HepG2 (cell line): ENCODE measurements around the gene DIS3L2. TPM values are rescaled to one million over a fixed set of nuclear protein-coding genes. Genes with fewer than 3 reads are reported as not detected.

Experiments used
- FOXC1 ChIP-seq: sonication (generic); formaldehyde crosslinking; IDR thresholded peaks from 2 replicates; pipeline ENCODE4 v1.8.0; 2022; ENCODE audit warnings: mild to moderate bottlenecking, missing genetic modification reagents, borderline replicate concordance
- KIAA2018 ChIP-seq: sonication (generic); formaldehyde crosslinking; IDR thresholded peaks from 2 replicates; pipeline ENCODE4 v1.5.0; 2020; ENCODE audit warnings: mild to moderate bottlenecking, missing genetic modification reagents, borderline replicate concordance
- MLXIP ChIP-seq: sonication (generic); formaldehyde crosslinking; IDR thresholded peaks from 2 replicates; pipeline ENCODE4 v1.9.0; 2021; ENCODE audit warnings: missing genetic modification reagents, borderline replicate concordance
- MTF2 ChIP-seq: sonication (generic); formaldehyde crosslinking; IDR thresholded peaks from 2 replicates; pipeline ENCODE4 v1.5.0; 2020; ENCODE audit warnings: missing genetic modification reagents, borderline replicate concordance
- RFX5 ChIP-seq: IDR thresholded peaks from 2 replicates; pipeline ENCODE4 v1.6.1; 2011; ENCODE audit warnings: low read depth, low read length, improper control_type of control experiment
- SP4 ChIP-seq: sonication (generic); formaldehyde crosslinking; IDR thresholded peaks from 2 replicates; pipeline ENCODE4 v1.8.1; 2023; ENCODE audit warnings: mild to moderate bottlenecking, missing genetic modification reagents
- ZNF263 ChIP-seq: sonication (generic); formaldehyde crosslinking; IDR thresholded peaks from 2 replicates; pipeline ENCODE4 v1.4.0; 2020; ENCODE audit warnings: missing genetic modification reagents
- ZNF589 ChIP-seq: sonication (generic); formaldehyde crosslinking; conservative IDR thresholded peaks from 2 replicates; pipeline ENCODE4 v1.8.0; 2022; ENCODE audit warnings: mild to moderate bottlenecking, moderate library complexity, missing genetic modification reagents
- ZNF687 ChIP-seq: sonication (generic); formaldehyde crosslinking; IDR thresholded peaks from 2 replicates; pipeline ENCODE4 v1.5.1; 2020; ENCODE audit warnings: mild to moderate bottlenecking, missing genetic modification reagents, moderate library complexity
- polyA plus RNA-seq, 8 experiments: library from polyadenylated mRNA; depleted of rRNA in 3 of 8; stranded (reverse) in 7 of 8; unstranded in 1 of 8; fragments of >200 nt; fragmentation: Illumina TruSeq in 4 of 8; extraction: Trizol in 4 of 8; gene quantifications; 2 replicates each; pipeline versions ENCODE4 v1.2.1 to v1.2.3, GENCODE V29; 2011 to 2016; ENCODE audit warnings: low read depth in 4 of 8, missing spikeins in 1 of 8, mixed read lengths in 1 of 8; ENCODE audit not compliant: insufficient read depth in 1 of 8
- total RNA-seq, 5 experiments: library from RNA; depleted of rRNA; stranded (reverse); fragments of >200 nt; fragmentation: Illumina TruSeq; extraction: Trizol; gene quantifications; 2 replicates each; pipeline ENCODE4 v1.2.3, GENCODE V29; 2016; ENCODE audit warnings: low read depth in 1 of 5
- TF ChIP-seq, protein P1 (sequence below): IDR thresholded peaks from 2 replicates; pipeline ENCODE4 v1.6.1; 2012; ENCODE audit warnings: low read depth, low read length, improper control_type of control experiment

DIS3L2 gene
- total and polyA plus RNA-seq, 2 of the 13 experiments (the other 11 are each of a cell fraction or from before 2014, with no cell fraction given): 7.0 to 23.9 TPM

DNA sequence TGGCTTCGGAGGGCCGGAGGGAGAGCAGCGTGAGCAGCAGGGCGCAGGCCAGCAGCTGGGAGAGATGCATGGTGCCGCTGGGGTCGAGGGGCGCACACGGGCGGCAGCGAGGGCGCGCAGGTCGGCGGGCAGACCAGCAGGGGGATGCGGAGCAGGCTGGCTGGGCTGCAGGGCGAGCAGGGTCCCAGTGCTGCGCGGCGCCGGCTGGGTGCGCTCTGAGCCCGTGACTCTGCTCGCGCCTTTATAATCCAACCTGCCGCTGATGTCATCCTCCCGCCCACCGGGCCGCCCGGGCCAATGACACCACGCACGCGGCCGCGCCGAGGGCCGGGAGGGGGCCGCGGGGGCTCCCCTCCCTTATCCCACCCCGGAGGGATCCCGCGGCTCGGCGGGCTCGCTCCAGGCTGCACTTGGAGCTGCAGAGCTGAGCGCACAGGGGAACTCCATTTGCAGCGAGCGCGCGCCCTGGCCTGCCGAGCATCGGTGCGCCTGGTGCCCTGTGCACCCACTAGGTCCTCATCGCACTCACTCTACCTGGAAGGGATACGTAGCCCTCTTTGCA lies 35.3 kb upstream of the DIS3L2 start, which contains the start of gene NPPC (continued):
- TF ChIP-seq ZNF687 (CRISPR knock-in tag): peak; percentile 56; the same call in 1 of the 2 replicates
- no peak; the same call in 1 of the 2 replicates for TF ChIP-seq MTF2 (CRISPR knock-in tag)
- TF ChIP-seq SP4 (CRISPR knock-in tag): no peak
- TF ChIP-seq, protein P1, sequence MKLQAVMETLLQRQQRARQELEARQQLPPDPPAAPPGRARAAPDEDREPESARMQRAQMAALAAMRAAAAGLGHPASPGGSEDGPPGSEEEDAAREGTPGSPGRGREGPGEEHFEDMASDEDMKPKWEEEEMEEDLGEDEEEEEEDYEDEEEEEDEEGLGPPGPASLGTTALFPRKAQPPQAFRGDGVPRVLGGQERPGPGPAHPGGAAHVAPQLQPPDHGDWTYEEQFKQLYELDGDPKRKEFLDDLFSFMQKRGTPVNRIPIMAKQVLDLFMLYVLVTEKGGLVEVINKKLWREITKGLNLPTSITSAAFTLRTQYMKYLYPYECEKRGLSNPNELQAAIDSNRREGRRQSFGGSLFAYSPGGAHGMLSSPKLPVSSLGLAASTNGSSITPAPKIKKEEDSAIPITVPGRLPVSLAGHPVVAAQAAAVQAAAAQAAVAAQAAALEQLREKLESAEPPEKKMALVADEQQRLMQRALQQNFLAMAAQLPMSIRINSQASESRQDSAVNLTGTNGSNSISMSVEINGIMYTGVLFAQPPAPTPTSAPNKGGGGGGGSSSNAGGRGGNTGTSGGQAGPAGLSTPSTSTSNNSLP: no peak
- no peak for TF ChIP-seq ZNF589
- TF ChIP-seq ZNF263: no peak
- TF ChIP-seq FOXC1 (CRISPR knock-in tag): peak; percentile 87
- no peak for TF ChIP-seq MLXIP
- no peak for TF ChIP-seq RFX5
- TF ChIP-seq KIAA2018 (CRISPR knock-in tag): no peak
